Kidney (tissue), 14 donors: ENCODE data around the gene IL11. TPM values are rescaled to one million over a fixed set of nuclear protein-coding genes. Genes with fewer than 3 reads are reported as not detected.
"Not testable (repeated sequence)": the region's sequence is repeated elsewhere in the genome, so short reads cannot be mapped to it uniquely, and the experiment has no call there.

Experiments used
- DNase-seq, 5 donors: peaks; one replicate each; pipeline ENCODE4 v3.0.0-alpha.2; 2013 to 2020
- FAIRE-seq: peaks from 2 replicates; lab custom pipeline; 2012; peaks lifted over from hg19 to GRCh38; lab: Jason Lieb, UNC
- H3K27ac ChIP-seq, 2 donors: one replicate each; pipeline ENCODE4 v1.7.0; 2013; ENCODE audit warnings: low read depth in 2 of 2, low read length in 2 of 2, inconsistent platforms in 1 of 2
- H3K27me3 ChIP-seq: one replicate; pipeline ENCODE4 v1.7.1; 2013; ENCODE audit warnings: low read length, inconsistent platforms; ENCODE audit not compliant: control insufficient read depth, insufficient read depth
- H3K36me3 ChIP-seq, 3 donors: one replicate each; pipeline versions ENCODE4 v1.7.0 to v1.7.1; 2013; ENCODE audit warnings: low read length in 3 of 3, control low read depth in 1 of 3, inconsistent platforms in 1 of 3; ENCODE audit not compliant: insufficient read depth in 3 of 3, control insufficient read depth in 2 of 3
- H3K4me1 ChIP-seq, 3 donors: one replicate each; pipeline versions ENCODE4 v1.7.0 to v1.7.1; 2013; ENCODE audit warnings: low read length in 3 of 3, inconsistent platforms in 1 of 3, low read depth in 1 of 3; ENCODE audit not compliant: control insufficient read depth in 2 of 3, insufficient read depth in 2 of 3
- H3K4me3 ChIP-seq, 3 donors: one replicate each; pipeline versions ENCODE4 v1.7.0 to v1.8.1; 2013; ENCODE audit warnings: low read length in 3 of 3, control low read depth in 1 of 3, inconsistent platforms in 1 of 3
- H3K9ac ChIP-seq, 3 donors: one replicate each; pipeline versions ENCODE4 v1.7.0 to v1.7.1; 2013; ENCODE audit warnings: low read length in 3 of 3, control low read depth in 1 of 3, inconsistent platforms in 1 of 3
- H3K9me3 ChIP-seq, 3 donors: one replicate each; pipeline versions ENCODE4 v1.7.0 to v1.7.1; 2013; ENCODE audit warnings: low read length in 3 of 3, control low read depth in 1 of 3, inconsistent platforms in 1 of 3; ENCODE audit not compliant: control insufficient read depth in 2 of 3, insufficient read depth in 1 of 3
- intact Hi-C: fragments of 100-400 bp; cut with DNase I; formaldehyde crosslinking; loops from one replicate; pipeline ENCODE4 v1.11.1; 2022
- polyA plus RNA-seq: library from polyadenylated mRNA; stranded (reverse); fragments of 350-450 nt; fragmentation: Illumina TruSeq; extraction: RNeasy Lipid Tissue Mini Kit (QIAGEN cat#74804); gene quantifications from one replicate; pipeline ENCODE4 v1.2.3, GENCODE V29; 2014; ENCODE audit warnings: low read depth, low replicate concordance; ENCODE audit not compliant: insufficient read depth
- total RNA-seq: library from RNA; stranded (reverse); fragmentation: NEBNext Ultra II Directional; extraction: Animal tissue kit (Norgen Biotek cat#: 25700); gene quantifications from one replicate; pipeline ENCODE4 v1.2.1, GENCODE V29; 2021
- TF ChIP-seq, protein P1 (sequence below): IDR thresholded peaks from 3 replicates; pipeline ENCODE4 v1.5.1; 2012; ENCODE audit warnings: mild to moderate bottlenecking, moderate library complexity, borderline replicate concordance; ENCODE audit not compliant: insufficient read depth; ENCODE audit errors: extremely low read depth
- donor health status: control.
- donor health status: control.
- donor health status: control.
- donor health status: control.
- donor health status: control.
- donor health status: DM: yes; HTN: yes; CAD: no.
- donor health status: Normal renal cell carcinoma (clear cell type).

The IL11 gene
- total and polyA plus RNA-seq, 2 donors from 2014 or later, result 0.37 to 0.47 TPM

DNA sequence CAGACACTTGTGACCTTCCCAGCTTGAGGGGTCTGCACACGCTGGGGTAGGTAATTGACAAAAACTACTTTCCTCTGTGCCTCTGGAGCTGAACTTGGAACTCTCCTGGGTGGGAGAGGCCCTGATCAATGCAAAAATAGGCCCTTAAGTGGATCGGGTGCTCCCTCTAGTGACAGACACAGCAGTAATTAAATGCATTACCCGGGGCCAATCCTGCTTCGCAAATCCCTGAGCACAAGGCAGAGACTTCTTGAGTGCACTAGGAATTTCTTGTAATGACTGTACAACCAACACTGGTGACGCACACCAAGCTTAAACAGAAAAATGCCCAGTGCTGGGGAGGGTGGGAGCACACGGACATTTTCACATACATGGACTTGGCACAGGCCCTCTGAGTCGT, 47.9 kb upstream of the IL11 start:
- TF ChIP-seq, protein P1, sequence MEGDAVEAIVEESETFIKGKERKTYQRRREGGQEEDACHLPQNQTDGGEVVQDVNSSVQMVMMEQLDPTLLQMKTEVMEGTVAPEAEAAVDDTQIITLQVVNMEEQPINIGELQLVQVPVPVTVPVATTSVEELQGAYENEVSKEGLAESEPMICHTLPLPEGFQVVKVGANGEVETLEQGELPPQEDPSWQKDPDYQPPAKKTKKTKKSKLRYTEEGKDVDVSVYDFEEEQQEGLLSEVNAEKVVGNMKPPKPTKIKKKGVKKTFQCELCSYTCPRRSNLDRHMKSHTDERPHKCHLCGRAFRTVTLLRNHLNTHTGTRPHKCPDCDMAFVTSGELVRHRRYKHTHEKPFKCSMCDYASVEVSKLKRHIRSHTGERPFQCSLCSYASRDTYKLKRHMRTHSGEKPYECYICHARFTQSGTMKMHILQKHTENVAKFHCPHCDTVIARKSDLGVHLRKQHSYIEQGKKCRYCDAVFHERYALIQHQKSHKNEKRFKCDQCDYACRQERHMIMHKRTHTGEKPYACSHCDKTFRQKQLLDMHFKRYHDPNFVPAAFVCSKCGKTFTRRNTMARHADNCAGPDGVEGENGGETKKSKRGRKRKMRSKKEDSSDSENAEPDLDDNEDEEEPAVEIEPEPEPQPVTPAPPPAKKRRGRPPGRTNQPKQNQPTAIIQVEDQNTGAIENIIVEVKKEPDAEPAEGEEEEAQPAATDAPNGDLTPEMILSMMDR, result peak; percentile 70
- intact Hi-C loops, result no loop called here
- no peaks in the 10 kb centered on the region for H3K36me3 ChIP-seq
- no peak overlapping the region for H3K27ac ChIP-seq
- H3K27me3 ChIP-seq, result no peaks in the 10 kb centered on the region
- H3K9me3 ChIP-seq, result no peaks in the 10 kb centered on the region
- H3K9ac ChIP-seq, result no peak overlapping the region
- FAIRE-seq (no peak), DNase-seq (peak in 4 of 5 donors; percentile 74 to 92 (median 82))
- H3K4me3 ChIP-seq, result no peak overlapping the region
- no peaks in the 10 kb centered on the region for H3K4me1 ChIP-seq

DNA sequence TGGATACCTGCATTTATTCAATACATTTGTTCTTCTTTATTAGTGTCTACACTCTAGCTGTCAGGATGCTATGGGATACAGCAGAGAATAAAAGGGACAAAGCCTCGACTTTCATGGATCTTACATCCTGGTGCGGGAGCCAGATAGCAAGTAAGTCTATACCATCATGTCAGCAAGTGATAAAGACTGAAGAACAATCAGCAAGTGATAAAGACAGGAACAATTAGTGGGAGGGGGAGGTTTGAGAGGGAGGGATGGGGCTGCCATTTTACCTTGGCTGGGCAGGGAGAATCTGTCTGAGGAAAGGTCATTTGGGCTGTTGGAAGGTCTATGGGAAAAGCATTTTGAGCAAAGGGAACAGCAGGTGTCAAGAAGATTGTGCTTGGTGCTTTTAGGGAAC, 39.9 kb upstream of the IL11 start:
- TF ChIP-seq, protein P1, result no peak
- Histone ChIP-seq H3K4me1 (peaks cover 0 to 9% (median 6%) of the 10 kb centered on the region in 3 donors), H3K4me3 (no peak overlapping the region), H3K36me3 (peaks cover 0 to 2% (median 0%) of the 10 kb centered on the region in 3 donors), H3K27ac (no peak overlapping the region), H3K27me3 (no peaks in the 10 kb centered on the region), H3K9ac (no peak overlapping the region), H3K9me3 (no peaks in the 10 kb centered on the region)
- DNase-seq (no peak), FAIRE-seq (no peak)
- intact Hi-C loops, result no loop called here

DNA sequence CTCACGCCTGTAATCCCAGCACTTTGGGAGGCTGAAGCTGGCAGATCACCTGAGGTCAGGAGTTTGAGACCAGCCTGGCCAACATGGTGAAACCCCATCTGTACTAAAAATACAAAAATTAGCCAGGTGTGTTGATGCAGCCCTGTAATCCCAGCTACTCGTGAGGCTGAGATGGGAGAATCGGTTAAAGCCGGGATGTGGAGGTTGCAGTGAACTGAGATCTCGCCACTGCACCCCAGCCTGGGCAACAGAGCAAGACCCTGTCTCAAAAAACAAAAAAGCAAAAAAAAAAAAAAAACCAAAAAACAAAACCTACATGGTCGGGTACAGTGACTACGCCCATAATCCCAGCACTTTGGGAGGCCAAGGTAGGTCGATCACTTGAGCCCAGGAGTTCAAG, 38.9 kb upstream of the IL11 start:
- H3K4me3 ChIP-seq, H3K36me3 ChIP-seq, H3K27ac ChIP-seq, FAIRE-seq, H3K4me1 ChIP-seq, intact Hi-C loops, H3K9me3 ChIP-seq, DNase-seq, H3K9ac ChIP-seq, H3K27me3 ChIP-seq: not testable (repeated sequence)

DNA sequence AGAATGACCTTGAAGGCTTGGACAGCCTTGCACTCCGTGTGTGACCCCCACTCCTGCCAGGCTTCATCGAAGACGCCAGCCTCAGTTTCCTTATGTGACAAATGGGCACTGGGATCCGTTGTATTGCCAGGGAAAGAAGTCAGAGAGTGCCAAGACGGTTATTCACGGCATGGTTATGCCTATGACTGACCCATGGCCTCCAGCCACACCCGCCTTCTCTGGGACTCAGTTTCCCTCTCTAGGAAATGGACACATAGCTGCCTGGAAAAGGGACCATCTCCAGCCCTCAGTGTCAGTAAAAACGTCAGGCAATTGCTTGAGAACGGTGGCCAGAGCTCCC, 38.2 kb upstream of the IL11 start:
- FAIRE-seq, result no peak
- Histone ChIP-seq H3K9me3 (no peaks in the 10 kb centered on the region), H3K9ac (peak overlapping the region in 2 of 3 donors; percentile 46 to 62), H3K27ac (peak overlapping the region; percentile 66 to 92), H3K4me3 (peak overlapping the region; percentile 68 to 85 (median 77)), H3K36me3 (peaks cover 0 to 3% (median 2%) of the 10 kb centered on the region in 3 donors), H3K27me3 (no peaks in the 10 kb centered on the region), H3K4me1 (peaks cover 0 to 9% (median 6%) of the 10 kb centered on the region in 3 donors)
- TF ChIP-seq, protein P1, result no peak
- DNase-seq, result no peak
- intact Hi-C loops, result no loop called here
